HepG2 (cell line): Measurements from ENCODE around the gene ANG. TPM values are rescaled to one million over a fixed set of nuclear protein-coding genes. Genes with fewer than 3 reads are reported as not detected.

Experiments used
- CENPT ChIP-seq: sonication (generic); formaldehyde crosslinking; IDR thresholded peaks from 2 replicates; pipeline ENCODE4 v1.8.0; 2022; ENCODE audit warnings: low read depth, mild to moderate bottlenecking, moderate library complexity, missing genetic modification reagents
- FOXO1 ChIP-seq: sonication (generic); formaldehyde crosslinking; IDR thresholded peaks from 2 replicates; pipeline ENCODE4 v1.4.0; 2020; ENCODE audit warnings: missing genetic modification reagents
- HMG20A ChIP-seq: IDR thresholded peaks from 2 replicates; pipeline ENCODE4 v1.6.1; 2016; ENCODE audit warnings: borderline replicate concordance
- JUNB ChIP-seq: sonication (generic); formaldehyde crosslinking; IDR thresholded peaks from 2 replicates; pipeline ENCODE4 v1.8.0; 2022; ENCODE audit warnings: missing genetic modification reagents, mild to moderate bottlenecking, borderline replicate concordance
- KLF15 ChIP-seq: sonication (generic); formaldehyde crosslinking; IDR thresholded peaks from 2 replicates; pipeline ENCODE4 v1.8.1; 2023; ENCODE audit warnings: borderline replicate concordance, mild to moderate bottlenecking, inconsistent platforms, missing genetic modification reagents, mixed read lengths
- MAZ ChIP-seq, 2 experiments: sonication (generic) in 1 of 2; formaldehyde crosslinking in 1 of 2; IDR thresholded peaks; 2 replicates each; pipeline versions ENCODE4 v1.5.0 to v1.6.1; 2012 to 2020; ENCODE audit warnings: low read depth in 2 of 2, mild to moderate bottlenecking in 2 of 2, borderline replicate concordance in 1 of 2, improper control_type of control experiment in 1 of 2, low read length in 1 of 2, missing genetic modification reagents in 1 of 2, moderate library complexity in 1 of 2
- NPAS2 ChIP-seq: sonication (generic); formaldehyde crosslinking; IDR thresholded peaks from 2 replicates; pipeline ENCODE4 v1.8.0; 2022; ENCODE audit warnings: mild to moderate bottlenecking, missing genetic modification reagents, borderline replicate concordance
- SETDB1 ChIP-seq: sonication (generic); formaldehyde crosslinking; IDR thresholded peaks from 2 replicates; pipeline ENCODE4 v1.5.1; 2020; ENCODE audit warnings: missing genetic modification reagents, mild to moderate bottlenecking, borderline replicate concordance
- ZBTB43 ChIP-seq: sonication (generic); formaldehyde crosslinking; conservative IDR thresholded peaks from 2 replicates; pipeline ENCODE4 v1.4.0; 2020; ENCODE audit warnings: missing genetic modification reagents
- ZNF124 ChIP-seq: sonication (generic); formaldehyde crosslinking; IDR thresholded peaks from 2 replicates; pipeline ENCODE4 v1.4.0; 2020; ENCODE audit warnings: missing genetic modification reagents
- ZNF274 ChIP-seq: sonication (generic); formaldehyde crosslinking; IDR thresholded peaks from 2 replicates; pipeline ENCODE4 v1.5.1; 2020; ENCODE audit warnings: mild to moderate bottlenecking, missing genetic modification reagents
- ZNF3 ChIP-seq: IDR thresholded peaks from 2 replicates; pipeline ENCODE4 v1.7.0; 2017; ENCODE audit warnings: inconsistent platforms
- ZNF569 ChIP-seq: sonication (generic); formaldehyde crosslinking; IDR thresholded peaks from 2 replicates; pipeline ENCODE4 v1.5.0; 2020; ENCODE audit warnings: mild to moderate bottlenecking, missing genetic modification reagents, moderate library complexity, borderline replicate concordance
- ZNF660 ChIP-seq: sonication (generic); formaldehyde crosslinking; IDR thresholded peaks from 2 replicates; pipeline ENCODE4 v1.5.1; 2020; ENCODE audit warnings: mild to moderate bottlenecking, low read depth, missing genetic modification reagents, borderline replicate concordance
- polyA plus RNA-seq, 8 experiments: library from polyadenylated mRNA; depleted of rRNA in 3 of 8; stranded (reverse) in 7 of 8; unstranded in 1 of 8; fragments of >200 nt; fragmentation: Illumina TruSeq in 4 of 8; extraction: Trizol in 4 of 8; gene quantifications; 2 replicates each; pipeline versions ENCODE4 v1.2.1 to v1.2.3, GENCODE V29; 2011 to 2016; ENCODE audit warnings: low read depth in 4 of 8, missing spikeins in 1 of 8, mixed read lengths in 1 of 8; ENCODE audit not compliant: insufficient read depth in 1 of 8
- total RNA-seq, 5 experiments: library from RNA; depleted of rRNA; stranded (reverse); fragments of >200 nt; fragmentation: Illumina TruSeq; extraction: Trizol; gene quantifications; 2 replicates each; pipeline ENCODE4 v1.2.3, GENCODE V29; 2016; ENCODE audit warnings: low read depth in 1 of 5
- TF ChIP-seq, protein P1 (sequence below): sonication (generic); formaldehyde crosslinking; IDR thresholded peaks from 2 replicates; pipeline ENCODE4 v1.4.0; 2020; ENCODE audit warnings: missing genetic modification reagents
- TF ChIP-seq, protein P2 (sequence below): sonication (generic); formaldehyde crosslinking; IDR thresholded peaks from 2 replicates; pipeline ENCODE4 v1.4.0; 2020; ENCODE audit warnings: mild to moderate bottlenecking, missing genetic modification reagents
- TF ChIP-seq, protein P3 (sequence below): sonication (generic); formaldehyde crosslinking; IDR thresholded peaks from 2 replicates; pipeline ENCODE4 v1.5.0; 2020; ENCODE audit warnings: missing genetic modification reagents, mild to moderate bottlenecking, borderline replicate concordance

Gene ANG
- total and polyA plus RNA-seq, 2 of the 13 experiments (the other 11 are each of a cell fraction or from before 2014, with no cell fraction given): 83.6 to 401 TPM

GRCh38 chr14:20684662-20685456, 3.7 kb upstream of the ANG start (continued):
- TF ChIP-seq, protein P1, sequence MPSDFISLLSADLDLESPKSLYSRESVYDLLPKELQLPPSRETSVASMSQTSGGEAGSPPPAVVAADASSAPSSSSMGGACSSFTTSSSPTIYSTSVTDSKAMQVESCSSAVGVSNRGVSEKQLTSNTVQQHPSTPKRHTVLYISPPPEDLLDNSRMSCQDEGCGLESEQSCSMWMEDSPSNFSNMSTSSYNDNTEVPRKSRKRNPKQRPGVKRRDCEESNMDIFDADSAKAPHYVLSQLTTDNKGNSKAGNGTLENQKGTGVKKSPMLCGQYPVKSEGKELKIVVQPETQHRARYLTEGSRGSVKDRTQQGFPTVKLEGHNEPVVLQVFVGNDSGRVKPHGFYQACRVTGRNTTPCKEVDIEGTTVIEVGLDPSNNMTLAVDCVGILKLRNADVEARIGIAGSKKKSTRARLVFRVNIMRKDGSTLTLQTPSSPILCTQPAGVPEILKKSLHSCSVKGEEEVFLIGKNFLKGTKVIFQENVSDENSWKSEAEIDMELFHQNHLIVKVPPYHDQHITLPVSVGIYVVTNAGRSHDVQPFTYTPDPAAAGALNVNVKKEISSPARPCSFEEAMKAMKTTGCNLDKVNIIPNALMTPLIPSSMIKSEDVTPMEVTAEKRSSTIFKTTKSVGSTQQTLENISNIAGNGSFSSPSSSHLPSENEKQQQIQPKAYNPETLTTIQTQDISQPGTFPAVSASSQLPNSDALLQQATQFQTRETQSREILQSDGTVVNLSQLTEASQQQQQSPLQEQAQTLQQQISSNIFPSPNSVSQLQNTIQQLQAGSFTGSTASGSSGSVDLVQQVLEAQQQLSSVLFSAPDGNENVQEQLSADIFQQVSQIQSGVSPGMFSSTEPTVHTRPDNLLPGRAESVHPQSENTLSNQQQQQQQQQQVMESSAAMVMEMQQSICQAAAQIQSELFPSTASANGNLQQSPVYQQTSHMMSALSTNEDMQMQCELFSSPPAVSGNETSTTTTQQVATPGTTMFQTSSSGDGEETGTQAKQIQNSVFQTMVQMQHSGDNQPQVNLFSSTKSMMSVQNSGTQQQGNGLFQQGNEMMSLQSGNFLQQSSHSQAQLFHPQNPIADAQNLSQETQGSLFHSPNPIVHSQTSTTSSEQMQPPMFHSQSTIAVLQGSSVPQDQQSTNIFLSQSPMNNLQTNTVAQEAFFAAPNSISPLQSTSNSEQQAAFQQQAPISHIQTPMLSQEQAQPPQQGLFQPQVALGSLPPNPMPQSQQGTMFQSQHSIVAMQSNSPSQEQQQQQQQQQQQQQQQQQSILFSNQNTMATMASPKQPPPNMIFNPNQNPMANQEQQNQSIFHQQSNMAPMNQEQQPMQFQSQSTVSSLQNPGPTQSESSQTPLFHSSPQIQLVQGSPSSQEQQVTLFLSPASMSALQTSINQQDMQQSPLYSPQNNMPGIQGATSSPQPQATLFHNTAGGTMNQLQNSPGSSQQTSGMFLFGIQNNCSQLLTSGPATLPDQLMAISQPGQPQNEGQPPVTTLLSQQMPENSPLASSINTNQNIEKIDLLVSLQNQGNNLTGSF (CRISPR knock-in tag): no peak
- TF ChIP-seq NPAS2 (no peak), ZNF660 (CRISPR knock-in tag) (no peak), CENPT (CRISPR knock-in tag) (no peak), JUNB (CRISPR knock-in tag) (no peak), KLF15 (CRISPR knock-in tag) (no peak), HMG20A (peak; percentile 37), ZBTB43 (CRISPR knock-in tag) (peak; percentile 28; the same call in 1 of the 2 replicates), ZNF569 (CRISPR knock-in tag) (no peak), FOXO1 (CRISPR knock-in tag) (peak; percentile 5; the same call in 1 of the 2 replicates), ZNF124 (CRISPR knock-in tag) (0 out of 2 replicates have a peak, but pooled peaks have one; percentile 1), ZNF3 (CRISPR knock-in tag) (0 out of 2 replicates have a peak, but pooled peaks have one; percentile 23), MAZ (IDR thresholded peaks at IDR 0.05; ENCODE audit: borderline replicate concordance, low read depth, low read length) (no peak), MAZ (CRISPR knock-in tag; IDR thresholded peaks at IDR 0.05; ENCODE audit: low read depth) (no peak), SETDB1 (CRISPR knock-in tag) (no peak), ZNF274 (CRISPR knock-in tag) (no peak)
- TF ChIP-seq, protein P2, sequence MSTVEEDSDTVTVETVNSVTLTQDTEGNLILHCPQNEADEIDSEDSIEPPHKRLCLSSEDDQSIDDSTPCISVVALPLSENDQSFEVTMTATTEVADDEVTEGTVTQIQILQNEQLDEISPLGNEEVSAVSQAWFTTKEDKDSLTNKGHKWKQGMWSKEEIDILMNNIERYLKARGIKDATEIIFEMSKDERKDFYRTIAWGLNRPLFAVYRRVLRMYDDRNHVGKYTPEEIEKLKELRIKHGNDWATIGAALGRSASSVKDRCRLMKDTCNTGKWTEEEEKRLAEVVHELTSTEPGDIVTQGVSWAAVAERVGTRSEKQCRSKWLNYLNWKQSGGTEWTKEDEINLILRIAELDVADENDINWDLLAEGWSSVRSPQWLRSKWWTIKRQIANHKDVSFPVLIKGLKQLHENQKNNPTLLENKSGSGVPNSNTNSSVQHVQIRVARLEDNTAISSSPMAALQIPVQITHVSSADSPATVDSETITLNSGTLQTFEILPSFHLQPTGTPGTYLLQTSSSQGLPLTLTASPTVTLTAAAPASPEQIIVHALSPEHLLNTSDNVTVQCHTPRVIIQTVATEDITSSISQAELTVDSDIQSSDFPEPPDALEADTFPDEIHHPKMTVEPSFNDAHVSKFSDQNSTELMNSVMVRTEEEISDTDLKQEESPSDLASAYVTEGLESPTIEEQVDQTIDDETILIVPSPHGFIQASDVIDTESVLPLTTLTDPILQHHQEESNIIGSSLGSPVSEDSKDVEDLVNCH (CRISPR knock-in tag): no peak
- TF ChIP-seq, protein P3, sequence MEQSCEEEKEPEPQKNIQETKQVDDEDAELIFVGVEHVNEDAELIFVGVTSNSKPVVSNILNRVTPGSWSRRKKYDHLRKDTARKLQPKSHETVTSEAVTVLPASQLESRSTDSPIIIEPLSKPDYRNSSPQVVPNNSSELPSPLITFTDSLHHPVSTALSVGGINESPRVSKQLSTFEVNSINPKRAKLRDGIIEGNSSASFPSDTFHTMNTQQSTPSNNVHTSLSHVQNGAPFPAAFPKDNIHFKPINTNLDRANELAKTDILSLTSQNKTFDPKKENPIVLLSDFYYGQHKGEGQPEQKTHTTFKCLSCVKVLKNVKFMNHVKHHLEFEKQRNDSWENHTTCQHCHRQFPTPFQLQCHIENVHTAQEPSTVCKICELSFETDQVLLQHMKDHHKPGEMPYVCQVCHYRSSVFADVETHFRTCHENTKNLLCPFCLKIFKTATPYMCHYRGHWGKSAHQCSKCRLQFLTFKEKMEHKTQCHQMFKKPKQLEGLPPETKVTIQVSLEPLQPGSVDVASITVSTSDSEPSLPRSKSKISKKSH (CRISPR knock-in tag): no peak
